IMR-90 (cell line): ENCODE data around the gene CEACAM20. TPM values are rescaled to one million over a fixed set of nuclear protein-coding genes. Genes with fewer than 3 reads are reported as not detected.

Experiments
- ATAC-seq: fragments of 200-7000 bp; cut with Tn5 transposase; 2 replicates; pipeline ENCODE4 v1.9.1; 2020; ENCODE audit warnings: low read depth, mild to moderate bottlenecking, moderate library complexity
- BruUV-seq: library from RNA; stranded (reverse); fragments of 400-500 nt; replicated peaks from 2 replicates; lab custom pipeline; 2021; lab: Mats Ljungman, UMichigan
- CTCF ChIA-PET: fragments of 300-600 bp; formaldehyde crosslinking; extraction: SDS; loops from one replicate; lab custom pipeline; 2021; ENCODE audit warnings: antibody characterized with exemption; lab: Yijun Ruan, JAX
- POLR2A ChIA-PET: fragments of 300-600 bp; sonication (Branson Sonifier 250); formaldehyde crosslinking; loops from one replicate; lab custom pipeline; 2022; ENCODE audit warnings: antibody characterized with exemption; ENCODE audit not compliant: unreplicated experiment; lab: Charles Lee
- DNase-seq: peaks from one replicate; pipeline ENCODE4 v3.0.0; 2013
- H2AFZ ChIP-seq: replicated peaks from 2 replicates; pipeline ENCODE3; 2013; ENCODE audit warnings: low read length, mild to moderate bottlenecking; ENCODE audit not compliant: poor library complexity
- H2AK5ac ChIP-seq: 2 replicates; pipeline ENCODE4 v1.6.1; 2013; ENCODE audit warnings: low read depth, low read length, inconsistent platforms
- H2AK9ac ChIP-seq: replicated peaks from 2 replicates; pipeline ENCODE3; 2013; ENCODE audit warnings: mild to moderate bottlenecking, low read depth, low read length, moderate library complexity; ENCODE audit not compliant: poor library complexity
- H2BK120ac ChIP-seq: 2 replicates; pipeline ENCODE4 v1.6.1; 2013; ENCODE audit warnings: low read depth, low read length, inconsistent platforms
- H2BK15ac ChIP-seq: 3 replicates; pipeline ENCODE4 v1.6.1; 2013; ENCODE audit warnings: low read depth, low read length, inconsistent platforms
- H2BK20ac ChIP-seq: 2 replicates; pipeline ENCODE4 v1.6.1; 2013; ENCODE audit warnings: low read depth, mild to moderate bottlenecking, inconsistent platforms, low read length, moderate library complexity
- H2BK5ac ChIP-seq: 2 replicates; pipeline ENCODE4 v1.6.1; 2013; ENCODE audit warnings: mild to moderate bottlenecking, low read depth, low read length, inconsistent platforms; ENCODE audit not compliant: poor library complexity, severe bottlenecking
- H3K14ac ChIP-seq: replicated peaks from 2 replicates; pipeline ENCODE4 v1.6.1; 2013; ENCODE audit warnings: low read depth, low read length, inconsistent platforms
- H3K18ac ChIP-seq: 2 replicates; pipeline ENCODE4 v1.6.1; 2013; ENCODE audit warnings: low read depth, low read length, control low read depth
- H3K23ac ChIP-seq: 2 replicates; pipeline ENCODE4 v1.6.1; 2013; ENCODE audit warnings: low read depth, low read length, inconsistent platforms
- H3K27ac ChIP-seq: 2 replicates; pipeline ENCODE4 v1.5.1; 2013; ENCODE audit warnings: mild to moderate bottlenecking, control low read depth, low read length; ENCODE audit not compliant: insufficient read depth
- H3K27me3 ChIP-seq: 2 replicates; pipeline ENCODE4 v1.6.1; 2013; ENCODE audit warnings: low read length; ENCODE audit not compliant: control insufficient read depth, insufficient read depth
- H3K36me3 ChIP-seq: 2 replicates; pipeline ENCODE4 v1.6.1; 2013; ENCODE audit warnings: low read length, mixed read lengths; ENCODE audit not compliant: control insufficient read depth, insufficient read depth
- H3K4ac ChIP-seq: 2 replicates; pipeline ENCODE4 v1.6.1; 2013; ENCODE audit warnings: low read depth, low read length, inconsistent platforms
- H3K4me1 ChIP-seq: 2 replicates; pipeline ENCODE4 v1.6.1; 2013; ENCODE audit warnings: low read length, mixed read lengths; ENCODE audit not compliant: control insufficient read depth, insufficient read depth
- H3K4me2 ChIP-seq: 2 replicates; pipeline ENCODE4 v1.6.1; 2013; ENCODE audit warnings: low read depth, mild to moderate bottlenecking, control low read depth, low read length, moderate library complexity
- H3K4me3 ChIP-seq: 2 replicates; pipeline ENCODE4 v1.5.1; 2013; ENCODE audit warnings: low read depth, mild to moderate bottlenecking, control low read depth, low read length, moderate library complexity; ENCODE audit not compliant: insufficient read depth
- H3K56ac ChIP-seq: 2 replicates; pipeline ENCODE4 v1.6.1; 2013; ENCODE audit warnings: low read length, inconsistent platforms; ENCODE audit not compliant: insufficient read depth; ENCODE audit errors: extremely low read depth
- H3K79me1 ChIP-seq, 2 experiments: 2 replicates each; pipeline ENCODE4 v1.6.1; 2013; ENCODE audit warnings: low read length in 2 of 2, inconsistent platforms in 1 of 2, low read depth in 1 of 2
- H3K9ac ChIP-seq: 2 replicates; pipeline ENCODE4 v1.6.1; 2013; ENCODE audit warnings: low read depth, low read length, control low read depth
- H3K9me1 ChIP-seq: 2 replicates; pipeline ENCODE4 v1.6.1; 2013; ENCODE audit warnings: low read length, inconsistent platforms; ENCODE audit not compliant: insufficient read depth
- H3K9me3 ChIP-seq: 2 replicates; pipeline ENCODE4 v1.6.1; 2013; ENCODE audit warnings: low read length; ENCODE audit not compliant: control insufficient read depth, insufficient read depth
- H4K20me1 ChIP-seq: 2 replicates; pipeline ENCODE4 v1.6.1; 2013; ENCODE audit warnings: low read length, inconsistent platforms; ENCODE audit not compliant: insufficient read depth
- H4K5ac ChIP-seq: 2 replicates; pipeline ENCODE4 v1.6.1; 2013; ENCODE audit warnings: mild to moderate bottlenecking, low read depth, low read length, control low read depth
- H4K8ac ChIP-seq, 2 experiments: 2 replicates each; pipeline ENCODE4 v1.6.1; 2013; ENCODE audit warnings: low read depth in 2 of 2, low read length in 2 of 2, control low read depth in 1 of 2, inconsistent platforms in 1 of 2
- H4K91ac ChIP-seq: 2 replicates; pipeline ENCODE4 v1.6.1; 2013; ENCODE audit warnings: low read depth, low read length, inconsistent platforms; ENCODE audit not compliant: insufficient read depth
- BHLHE40 ChIP-seq: fragments of 150-350 bp; IDR thresholded peaks from 2 replicates; pipeline ENCODE4 v1.6.1; 2016; ENCODE audit warnings: mild to moderate bottlenecking, low read depth, low read length
- CEBPB ChIP-seq: IDR thresholded peaks from 2 replicates; pipeline ENCODE4 v1.6.1; 2012; ENCODE audit warnings: low read depth, low read length, improper control_type of control experiment
- CHD1 ChIP-seq: IDR thresholded peaks from 2 replicates; pipeline ENCODE4 v1.6.1; 2012; ENCODE audit warnings: low read depth, low read length, improper control_type of control experiment
- FOS ChIP-seq: fragments of 150-350 bp; IDR thresholded peaks from 2 replicates; pipeline ENCODE4 v1.6.1; 2016; ENCODE audit warnings: low read depth, low read length
- MAFK ChIP-seq: IDR thresholded peaks from 2 replicates; pipeline ENCODE4 v1.6.1; 2012; ENCODE audit warnings: low read depth, low read length, improper control_type of control experiment
- MAZ ChIP-seq: IDR thresholded peaks from 2 replicates; pipeline ENCODE4 v1.6.1; 2012; ENCODE audit warnings: low read depth, mild to moderate bottlenecking, low read length, improper control_type of control experiment, moderate library complexity, borderline replicate concordance
- MXI1 ChIP-seq: IDR thresholded peaks from 2 replicates; pipeline ENCODE4 v1.6.1; 2012; ENCODE audit warnings: low read depth, mild to moderate bottlenecking, low read length, moderate library complexity, borderline replicate concordance
- NFE2L2 ChIP-seq: fragments of 150-350 bp; IDR thresholded peaks from 2 replicates; pipeline ENCODE4 v1.6.1; 2016; ENCODE audit warnings: low read depth, mild to moderate bottlenecking, low read length
- POLR2A ChIP-seq: IDR thresholded peaks from 2 replicates; pipeline ENCODE4 v1.6.1; 2012; ENCODE audit warnings: mild to moderate bottlenecking, low read depth, low read length
- RAD21 ChIP-seq: IDR thresholded peaks from 2 replicates; pipeline ENCODE4 v1.6.1; 2012; ENCODE audit warnings: low read length, improper control_type of control experiment
- RCOR1 ChIP-seq: IDR thresholded peaks from 2 replicates; pipeline ENCODE4 v1.6.1; 2012; ENCODE audit warnings: mild to moderate bottlenecking, low read length, improper control_type of control experiment; ENCODE audit not compliant: insufficient replicate concordance
- RFX5 ChIP-seq: IDR thresholded peaks from 2 replicates; pipeline ENCODE4 v1.8.0; 2012; ENCODE audit warnings: low read depth, mild to moderate bottlenecking, low read length, moderate library complexity
- SMC3 ChIP-seq: fragments of 150-350 bp; IDR thresholded peaks from 2 replicates; pipeline ENCODE4 v1.6.1; 2016; ENCODE audit warnings: low read depth, mild to moderate bottlenecking, antibody characterized with exemption, low read length, moderate library complexity
- WGBS, 2 experiments: methylation state at CpG; one replicate each; pipeline versions ENCODE4 v1.1.5 to v1.1.7; 2013; ENCODE audit warnings: missing lambda C conversion rate in 2 of 2; ENCODE audit not compliant: insufficient read length in 1 of 2; ENCODE audit errors: extremely low coverage in 2 of 2; 5-methylcytosine and 5-hydroxymethylcytosine counted together
- dilution Hi-C: fragments of 300-500 bp; cut with HindIII; formaldehyde crosslinking; loops from one replicate; pipeline ENCODE4 v1.14.3; 2018; ENCODE audit warnings: low sequenced_read_pairs; ENCODE audit not compliant: unreplicated experiment
- in situ Hi-C: fragments of 300-500 bp; cut with MboI; formaldehyde crosslinking; loops from 3 replicates; pipeline ENCODE4 v1.14.3; 2019; ENCODE audit warnings: low sequenced_read_pairs, inconsistent platforms, mixed read lengths
- intact Hi-C: fragments of 100-400 bp; cut with micrococcal nuclease; formaldehyde crosslinking; loops from 2 replicates; pipeline ENCODE4 v1.10.0; 2022
- polyA plus RNA-seq, 3 experiments: library from polyadenylated mRNA; depleted of rRNA; stranded (reverse); fragments of >200 nt; gene quantifications; 2 replicates each; pipeline ENCODE4 v1.2.3, GENCODE V29; 2012; ENCODE audit warnings: low replicate concordance in 1 of 3
- total RNA-seq: library from RNA; depleted of rRNA; stranded (reverse); fragments of >200 nt; gene quantifications from 2 replicates; pipeline ENCODE4 v1.2.3, GENCODE V29; 2012
- TF ChIP-seq, protein P1 (sequence below): fragments of 150-350 bp; IDR thresholded peaks from 2 replicates; pipeline ENCODE4 v1.6.1; 2017; ENCODE audit warnings: mild to moderate bottlenecking, antibody characterized with exemption, low read length, low read depth
- TF ChIP-seq, protein P2 (sequence below): fragments of 150-350 bp; IDR thresholded peaks from 2 replicates; pipeline ENCODE4 v1.6.1; 2016; ENCODE audit warnings: low read depth, mild to moderate bottlenecking, low read length, moderate library complexity, borderline replicate concordance
- TF ChIP-seq, protein P3 (sequence below): conservative IDR thresholded peaks from 2 replicates; pipeline ENCODE4 v1.5.1; 2012; ENCODE audit warnings: mild to moderate bottlenecking, low read depth, low read length, improper control_type of control experiment

Gene CEACAM20
- total and polyA plus RNA-seq, 2 of the 4 experiments (the other 2 are of a cell fraction) = not detected

DNA sequence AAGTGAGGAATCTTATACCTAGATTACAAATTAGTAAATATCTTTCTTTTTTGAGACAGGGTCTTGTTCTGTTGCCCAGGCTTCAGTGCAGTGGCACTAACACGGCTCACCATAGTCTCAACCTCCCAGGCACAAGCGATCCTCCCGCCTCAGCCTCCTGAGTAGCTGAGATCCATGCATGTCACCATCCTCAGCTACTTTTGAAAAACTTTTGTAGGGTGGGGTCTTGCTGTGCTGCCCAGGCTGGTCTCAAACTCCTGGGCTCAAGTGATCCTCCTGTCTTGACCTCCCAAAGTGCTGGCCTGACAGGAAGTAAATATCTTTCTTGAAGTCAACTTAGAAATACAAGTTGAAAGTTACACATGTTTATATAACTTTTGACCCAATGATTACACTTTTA is 20.0 kb upstream of the CEACAM20 start:
- 0 out of 2 replicates have a peak, but pooled peaks cover 3% of the 10 kb centered on the region for H3K9me1 ChIP-seq
- CTCF ChIA-PET = no interaction called here

More for the DNA sequence above, 20.0 kb upstream of the CEACAM20 start:
- Histone ChIP-seq H3K36me3 (no peaks in the 10 kb centered on the region), H2BK5ac (no peak overlapping the region), H3K4me3 (no peak overlapping the region), H2BK15ac (no peak overlapping the region), H3K56ac (no peak overlapping the region), H2AK5ac (no peak overlapping the region), H3K79me1 (no peaks in the 10 kb centered on the region), H3K27ac (no peak overlapping the region), H4K20me1 (no peaks in the 10 kb centered on the region), H2BK120ac (no peak overlapping the region), H2AK9ac (no peak overlapping the region), H3K27me3 (peaks cover 3% of the 10 kb centered on the region), H3K4me1 (peaks cover 2% of the 10 kb centered on the region), H4K5ac (no peak overlapping the region), H4K91ac (no peak overlapping the region), H3K9ac (no peak overlapping the region), H3K9me3 (no peaks in the 10 kb centered on the region), H3K18ac (no peak overlapping the region), H2BK20ac (no peak overlapping the region), H3K23ac (no peak overlapping the region), H3K4me2 (no peak overlapping the region), H3K4ac (no peak overlapping the region), H3K14ac (no peak overlapping the region), H4K8ac (no peak overlapping the region), H2AFZ (no peak overlapping the region)
- no peak for ATAC-seq
- intact Hi-C loops (no loop called here), in situ Hi-C loops (no loop called here), dilution Hi-C loops (no loop called here)
- no peak for DNase-seq
- TF ChIP-seq SMC3 = no peak
- TF ChIP-seq CEBPB = no peak
- no peak for TF ChIP-seq MAZ
- no peak for TF ChIP-seq NFE2L2
- TF ChIP-seq, protein P1, sequence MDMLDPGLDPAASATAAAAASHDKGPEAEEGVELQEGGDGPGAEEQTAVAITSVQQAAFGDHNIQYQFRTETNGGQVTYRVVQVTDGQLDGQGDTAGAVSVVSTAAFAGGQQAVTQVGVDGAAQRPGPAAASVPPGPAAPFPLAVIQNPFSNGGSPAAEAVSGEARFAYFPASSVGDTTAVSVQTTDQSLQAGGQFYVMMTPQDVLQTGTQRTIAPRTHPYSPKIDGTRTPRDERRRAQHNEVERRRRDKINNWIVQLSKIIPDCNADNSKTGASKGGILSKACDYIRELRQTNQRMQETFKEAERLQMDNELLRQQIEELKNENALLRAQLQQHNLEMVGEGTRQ = no peak
- no peak for TF ChIP-seq CHD1
- TF ChIP-seq, protein P2, sequence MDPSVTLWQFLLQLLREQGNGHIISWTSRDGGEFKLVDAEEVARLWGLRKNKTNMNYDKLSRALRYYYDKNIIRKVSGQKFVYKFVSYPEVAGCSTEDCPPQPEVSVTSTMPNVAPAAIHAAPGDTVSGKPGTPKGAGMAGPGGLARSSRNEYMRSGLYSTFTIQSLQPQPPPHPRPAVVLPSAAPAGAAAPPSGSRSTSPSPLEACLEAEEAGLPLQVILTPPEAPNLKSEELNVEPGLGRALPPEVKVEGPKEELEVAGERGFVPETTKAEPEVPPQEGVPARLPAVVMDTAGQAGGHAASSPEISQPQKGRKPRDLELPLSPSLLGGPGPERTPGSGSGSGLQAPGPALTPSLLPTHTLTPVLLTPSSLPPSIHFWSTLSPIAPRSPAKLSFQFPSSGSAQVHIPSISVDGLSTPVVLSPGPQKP = no peak
- no peak for TF ChIP-seq RCOR1
- no peak for TF ChIP-seq BHLHE40
- TF ChIP-seq, protein P3, sequence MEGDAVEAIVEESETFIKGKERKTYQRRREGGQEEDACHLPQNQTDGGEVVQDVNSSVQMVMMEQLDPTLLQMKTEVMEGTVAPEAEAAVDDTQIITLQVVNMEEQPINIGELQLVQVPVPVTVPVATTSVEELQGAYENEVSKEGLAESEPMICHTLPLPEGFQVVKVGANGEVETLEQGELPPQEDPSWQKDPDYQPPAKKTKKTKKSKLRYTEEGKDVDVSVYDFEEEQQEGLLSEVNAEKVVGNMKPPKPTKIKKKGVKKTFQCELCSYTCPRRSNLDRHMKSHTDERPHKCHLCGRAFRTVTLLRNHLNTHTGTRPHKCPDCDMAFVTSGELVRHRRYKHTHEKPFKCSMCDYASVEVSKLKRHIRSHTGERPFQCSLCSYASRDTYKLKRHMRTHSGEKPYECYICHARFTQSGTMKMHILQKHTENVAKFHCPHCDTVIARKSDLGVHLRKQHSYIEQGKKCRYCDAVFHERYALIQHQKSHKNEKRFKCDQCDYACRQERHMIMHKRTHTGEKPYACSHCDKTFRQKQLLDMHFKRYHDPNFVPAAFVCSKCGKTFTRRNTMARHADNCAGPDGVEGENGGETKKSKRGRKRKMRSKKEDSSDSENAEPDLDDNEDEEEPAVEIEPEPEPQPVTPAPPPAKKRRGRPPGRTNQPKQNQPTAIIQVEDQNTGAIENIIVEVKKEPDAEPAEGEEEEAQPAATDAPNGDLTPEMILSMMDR = no peak
- no peak for TF ChIP-seq RAD21
- no peak for TF ChIP-seq FOS
- TF ChIP-seq MAFK = no peak
- TF ChIP-seq MXI1 = no peak
- TF ChIP-seq RFX5 = no peak
- TF ChIP-seq POLR2A = no peak
- WGBS, 2 experiments = no CpG with 5 or more reads among the region's 3 CpGs
- no TSS peak for BruUV-seq
- POLR2A ChIA-PET = no interaction called here
